ENCODE measurements around the gene MOBP.

- TF ChIP-seq CTCF (IDR thresholded peaks at IDR 0.05; ENCODE audit: low read depth, low read length) (no peak), POLR2A (IDR thresholded peaks at IDR 0.05; ENCODE audit: extremely low read depth, insufficient read length) (no peak), MAX (IDR thresholded peaks at IDR 0.05; ENCODE audit: low read depth, low read length) (no peak), MYC (IDR thresholded peaks at IDR 0.05; ENCODE audit: low read depth, low read length) (no peak)
Measured at GRCh38 chr3:39501059-39501458, 33.6 kb downstream of the MOBP start.

Data from NB4 (cell line).